ENCODE data around the gene DPP6. TPM values are rescaled to one million over a fixed set of nuclear protein-coding genes. Genes with fewer than 3 reads are reported as not detected.

The DPP6 gene
- total RNA-seq, 1 donor from 2014 or later: 1.4 TPM

DNA sequence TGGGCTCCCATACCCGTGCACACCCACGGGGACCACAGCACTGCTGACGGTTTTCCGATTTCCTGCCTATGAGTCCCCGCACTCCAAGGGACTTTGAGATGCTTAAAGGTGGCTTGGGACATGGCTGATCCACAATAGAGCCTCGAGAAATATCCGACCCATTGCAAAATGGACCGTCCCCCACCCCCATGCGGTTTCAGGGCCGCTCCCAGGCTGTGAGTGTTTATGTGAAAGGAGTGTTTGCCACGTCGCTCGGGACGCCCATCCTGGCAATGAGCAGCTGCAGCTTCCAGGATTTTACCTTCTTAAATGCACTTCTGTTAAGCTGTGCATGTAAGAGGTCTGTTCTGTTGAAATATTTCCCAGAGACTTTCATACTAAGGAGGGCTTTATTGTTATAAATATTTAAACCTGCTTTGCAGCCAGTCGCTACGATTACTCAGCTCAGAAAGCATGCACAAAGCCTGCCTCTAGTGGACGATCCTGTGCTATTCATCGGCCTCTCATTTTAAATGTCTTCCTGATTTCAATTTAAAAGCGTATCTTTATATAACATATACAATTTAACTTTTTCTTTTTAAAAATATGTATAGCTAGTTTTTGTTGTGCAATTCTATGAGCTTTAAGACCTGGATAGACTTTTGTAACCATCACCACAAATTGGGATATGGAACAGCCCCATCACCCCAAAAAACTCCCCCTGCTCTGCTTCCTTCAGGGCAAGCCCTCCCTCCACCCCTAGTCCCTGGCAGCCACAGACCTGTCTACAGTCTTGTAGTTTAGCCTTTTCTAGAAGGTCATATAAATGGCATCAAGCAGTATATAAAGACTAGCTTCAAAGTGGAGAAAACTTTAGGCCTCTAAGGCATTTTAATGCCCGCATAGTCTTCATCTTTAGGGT lies 532.4 kb downstream of the DPP6 start:
- Mint-ChIP-seq H3K36me3 (ENCODE audit: low read depth, unreplicated experiment) (no peaks in the 10 kb centered on the region), H3K27me3 (ENCODE audit: unreplicated experiment) (no peaks in the 10 kb centered on the region), H3K27ac (ENCODE audit: unreplicated experiment) (no peak overlapping the region), H3K4me3 (ENCODE audit: unreplicated experiment) (no peak overlapping the region), H3K4me1 (ENCODE audit: unreplicated experiment) (peaks cover 4% of the 10 kb centered on the region), H3K9me3 (ENCODE audit: unreplicated experiment) (no peaks in the 10 kb centered on the region)
- TF ChIP-seq, protein P1, sequence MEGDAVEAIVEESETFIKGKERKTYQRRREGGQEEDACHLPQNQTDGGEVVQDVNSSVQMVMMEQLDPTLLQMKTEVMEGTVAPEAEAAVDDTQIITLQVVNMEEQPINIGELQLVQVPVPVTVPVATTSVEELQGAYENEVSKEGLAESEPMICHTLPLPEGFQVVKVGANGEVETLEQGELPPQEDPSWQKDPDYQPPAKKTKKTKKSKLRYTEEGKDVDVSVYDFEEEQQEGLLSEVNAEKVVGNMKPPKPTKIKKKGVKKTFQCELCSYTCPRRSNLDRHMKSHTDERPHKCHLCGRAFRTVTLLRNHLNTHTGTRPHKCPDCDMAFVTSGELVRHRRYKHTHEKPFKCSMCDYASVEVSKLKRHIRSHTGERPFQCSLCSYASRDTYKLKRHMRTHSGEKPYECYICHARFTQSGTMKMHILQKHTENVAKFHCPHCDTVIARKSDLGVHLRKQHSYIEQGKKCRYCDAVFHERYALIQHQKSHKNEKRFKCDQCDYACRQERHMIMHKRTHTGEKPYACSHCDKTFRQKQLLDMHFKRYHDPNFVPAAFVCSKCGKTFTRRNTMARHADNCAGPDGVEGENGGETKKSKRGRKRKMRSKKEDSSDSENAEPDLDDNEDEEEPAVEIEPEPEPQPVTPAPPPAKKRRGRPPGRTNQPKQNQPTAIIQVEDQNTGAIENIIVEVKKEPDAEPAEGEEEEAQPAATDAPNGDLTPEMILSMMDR (IDR thresholded peaks at IDR 0.05; ENCODE audit: unreplicated experiment): peak; percentile 34
- no peak for DNase-seq (ENCODE audit: low spot score)

DNA sequence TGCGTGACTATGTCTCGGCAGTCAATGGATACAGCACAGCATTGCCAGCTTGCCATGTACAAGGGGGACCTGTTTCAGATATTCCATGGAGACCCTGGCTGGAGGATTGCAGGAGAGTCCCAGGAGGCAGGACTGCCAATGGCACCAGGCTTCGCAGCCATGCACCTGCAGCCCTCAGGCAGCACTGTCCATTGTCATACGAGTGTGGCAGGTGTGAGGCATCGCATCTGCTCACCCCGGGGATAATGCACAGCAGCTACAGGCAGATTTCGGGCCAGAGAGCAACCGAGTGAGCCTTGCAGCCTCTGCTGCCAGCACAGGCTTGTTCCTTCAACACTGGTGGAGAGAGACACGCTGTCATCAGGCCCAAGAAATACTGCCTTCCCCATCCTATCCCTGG lies 535.6 kb downstream of the DPP6 start:
- no peak for DNase-seq (ENCODE audit: low spot score)
- Mint-ChIP-seq H3K4me3 (ENCODE audit: unreplicated experiment) (no peak overlapping the region), H3K36me3 (ENCODE audit: low read depth, unreplicated experiment) (no peaks in the 10 kb centered on the region), H3K4me1 (ENCODE audit: unreplicated experiment) (peaks cover 2% of the 10 kb centered on the region), H3K27me3 (ENCODE audit: unreplicated experiment) (peaks cover 2% of the 10 kb centered on the region), H3K9me3 (ENCODE audit: unreplicated experiment) (no peaks in the 10 kb centered on the region), H3K27ac (ENCODE audit: unreplicated experiment) (no peak overlapping the region)
- TF ChIP-seq, protein P1 (IDR thresholded peaks at IDR 0.05; ENCODE audit: unreplicated experiment): no peak

DNA sequence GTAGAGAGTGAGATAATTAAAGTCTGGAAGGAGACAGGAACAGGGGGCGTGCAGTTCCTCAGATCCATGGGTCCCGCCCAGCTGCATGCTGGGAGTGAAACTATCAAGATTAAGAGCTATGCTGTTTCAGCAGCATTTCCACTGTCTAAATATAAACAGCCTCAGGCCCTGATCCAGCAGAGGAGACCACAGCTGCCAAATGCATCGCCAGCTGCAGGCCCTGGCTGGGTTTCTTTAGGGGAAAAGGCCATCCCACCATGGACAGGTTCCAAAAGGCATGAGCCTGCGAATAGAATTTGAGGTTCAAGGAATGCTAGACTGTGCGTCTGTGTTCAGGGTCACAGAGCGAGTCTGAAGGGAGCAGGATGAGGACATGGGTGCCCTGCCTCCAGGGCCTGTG lies 539.3 kb downstream of the DPP6 start:
- Mint-ChIP-seq H3K27me3 (ENCODE audit: unreplicated experiment) (peaks cover 2% of the 10 kb centered on the region), H3K36me3 (ENCODE audit: low read depth, unreplicated experiment) (no peaks in the 10 kb centered on the region)

DNA sequence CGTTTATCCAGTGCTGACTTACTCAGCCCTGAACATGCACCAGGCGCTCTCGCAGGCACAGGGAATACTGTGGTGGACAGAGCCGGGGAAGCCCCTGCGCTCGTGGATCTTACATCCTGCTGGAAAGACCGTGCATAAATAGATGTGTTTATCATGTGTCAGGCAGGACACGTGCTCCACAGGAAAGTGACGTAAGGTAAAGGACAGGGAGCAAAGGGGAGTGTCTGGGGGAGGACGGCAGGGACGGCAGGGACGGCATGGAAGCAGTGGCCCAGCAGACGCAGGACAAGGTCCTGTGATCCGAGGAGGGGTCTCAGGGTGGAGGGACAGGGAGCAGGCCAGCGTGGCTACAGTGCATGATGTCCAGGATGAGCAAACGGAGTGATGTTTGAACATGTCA lies 540.2 kb downstream of the DPP6 start:
- Mint-ChIP-seq H3K27ac (ENCODE audit: unreplicated experiment) (no peak overlapping the region), H3K4me3 (ENCODE audit: unreplicated experiment) (no peak overlapping the region), H3K27me3 (ENCODE audit: unreplicated experiment) (peaks cover 2% of the 10 kb centered on the region), H3K9me3 (ENCODE audit: unreplicated experiment) (no peaks in the 10 kb centered on the region), H3K4me1 (ENCODE audit: unreplicated experiment) (peaks cover 16% of the 10 kb centered on the region), H3K36me3 (ENCODE audit: low read depth, unreplicated experiment) (no peaks in the 10 kb centered on the region)
- TF ChIP-seq, protein P1 (IDR thresholded peaks at IDR 0.05; ENCODE audit: unreplicated experiment): no peak
- DNase-seq (ENCODE audit: low spot score): no peak

More for the DNA sequence above, 539.3 kb downstream of the DPP6 start:
- Mint-ChIP-seq H3K9me3 (ENCODE audit: unreplicated experiment) (no peaks in the 10 kb centered on the region), H3K27ac (ENCODE audit: unreplicated experiment) (no peak overlapping the region), H3K4me1 (ENCODE audit: unreplicated experiment) (peaks cover 16% of the 10 kb centered on the region), H3K4me3 (ENCODE audit: unreplicated experiment) (no peak overlapping the region)
- DNase-seq (ENCODE audit: low spot score): no peak
- TF ChIP-seq, protein P1 (IDR thresholded peaks at IDR 0.05; ENCODE audit: unreplicated experiment): no peak

DNA sequence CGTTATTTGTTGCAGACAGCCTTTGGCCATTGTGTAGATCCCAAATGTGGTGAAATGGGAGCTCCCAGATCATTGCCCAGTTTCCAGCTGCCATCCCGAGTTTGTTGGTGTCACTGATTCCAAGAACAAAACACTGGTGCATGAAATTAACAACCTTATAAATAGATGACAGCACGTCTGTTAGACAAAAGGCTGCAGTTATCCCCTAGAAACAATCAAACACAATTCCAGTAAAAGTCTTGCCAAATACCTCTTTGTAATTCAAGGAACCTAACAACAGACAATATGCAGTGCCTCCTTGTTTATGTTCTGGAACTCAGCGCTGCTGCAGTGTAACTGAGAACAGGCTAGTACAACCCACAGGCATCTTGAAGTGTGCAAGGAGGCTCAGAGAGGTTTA lies 546.2 kb downstream of the DPP6 start:
- TF ChIP-seq, protein P1 (IDR thresholded peaks at IDR 0.05; ENCODE audit: unreplicated experiment): no peak
- Mint-ChIP-seq H3K4me3 (ENCODE audit: unreplicated experiment) (no peak overlapping the region), H3K27me3 (ENCODE audit: unreplicated experiment) (no peaks in the 10 kb centered on the region), H3K4me1 (ENCODE audit: unreplicated experiment) (peaks cover 17% of the 10 kb centered on the region), H3K9me3 (ENCODE audit: unreplicated experiment) (no peaks in the 10 kb centered on the region), H3K27ac (ENCODE audit: unreplicated experiment) (no peak overlapping the region), H3K36me3 (ENCODE audit: low read depth, unreplicated experiment) (no peaks in the 10 kb centered on the region)
- DNase-seq (ENCODE audit: low spot score): no peak
